Stimulated activated CD4-positive, alpha-beta T cell treated with anti-CD3 and anti-CD28 coated beads, Interleukin-12 subunit alpha, Interleukin-12 subunit beta, amount 100 ng/mL, for 48 hours (primary cell): ENCODE results near the gene PRDM16.

Experiments used
- DNase-seq, 3 donors: peaks; one replicate each; pipeline ENCODE4 v3.0.0-alpha.2; 2020; ENCODE audit warnings: low read depth in 2 of 3, low spot score in 1 of 3

PRDM16 gene

DNA sequence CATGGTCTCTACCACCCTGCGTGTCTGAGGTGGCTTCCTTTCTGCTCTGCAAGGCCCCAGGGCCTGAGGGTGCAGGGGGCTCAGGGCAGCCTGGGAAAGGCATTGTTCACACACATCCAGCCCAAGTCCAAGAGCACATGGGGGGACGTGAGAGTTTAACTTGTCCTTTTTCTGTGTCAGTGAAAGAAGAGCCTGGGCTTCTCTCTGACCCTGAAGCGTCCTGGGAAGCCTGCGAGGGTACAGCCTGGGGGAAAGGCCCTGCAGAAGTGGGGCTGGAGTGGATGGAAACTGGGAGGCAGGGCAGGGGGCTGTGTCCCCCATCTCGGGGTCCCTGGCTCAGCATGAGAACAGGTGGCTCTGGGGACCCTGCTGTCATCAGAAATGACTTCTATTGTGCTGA, 181.6 kb downstream of the PRDM16 start:
- no peak for DNase-seq

DNA sequence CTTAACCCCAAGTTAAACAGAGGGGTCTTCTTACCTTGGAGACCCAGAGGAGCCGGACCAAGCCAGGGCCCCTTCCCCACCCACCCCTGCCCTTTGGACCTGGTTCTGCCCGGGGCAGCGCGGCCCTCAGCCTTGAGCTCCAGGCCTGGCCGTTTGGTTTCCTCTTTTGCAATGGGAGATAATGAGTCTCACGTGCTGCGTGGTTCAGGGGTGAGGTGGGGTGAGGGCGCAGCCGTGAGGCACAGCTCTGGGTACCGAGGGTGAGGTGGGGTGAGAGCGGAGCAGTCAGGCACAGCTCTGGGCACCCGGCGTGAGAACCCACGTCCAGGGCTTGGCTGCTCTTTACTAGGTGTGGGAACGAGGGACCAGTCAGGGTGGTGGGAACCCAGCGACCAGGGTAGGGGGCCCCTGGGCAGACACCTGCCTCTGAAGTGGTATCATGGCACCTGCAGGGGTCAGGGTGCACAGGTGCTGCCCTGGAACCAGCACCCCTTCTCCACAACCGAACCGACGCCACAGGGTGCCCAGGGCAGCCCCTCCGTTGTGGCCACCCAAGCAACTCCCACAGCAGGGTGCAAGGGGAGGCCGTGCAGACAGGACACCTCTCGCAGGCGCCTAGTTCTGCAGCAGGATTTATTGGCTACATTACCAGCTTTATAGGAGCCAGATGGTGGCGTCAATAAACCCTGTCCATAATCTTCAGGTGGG, 182.2 kb downstream of the PRDM16 start:
- DNase-seq: no peak

DNA sequence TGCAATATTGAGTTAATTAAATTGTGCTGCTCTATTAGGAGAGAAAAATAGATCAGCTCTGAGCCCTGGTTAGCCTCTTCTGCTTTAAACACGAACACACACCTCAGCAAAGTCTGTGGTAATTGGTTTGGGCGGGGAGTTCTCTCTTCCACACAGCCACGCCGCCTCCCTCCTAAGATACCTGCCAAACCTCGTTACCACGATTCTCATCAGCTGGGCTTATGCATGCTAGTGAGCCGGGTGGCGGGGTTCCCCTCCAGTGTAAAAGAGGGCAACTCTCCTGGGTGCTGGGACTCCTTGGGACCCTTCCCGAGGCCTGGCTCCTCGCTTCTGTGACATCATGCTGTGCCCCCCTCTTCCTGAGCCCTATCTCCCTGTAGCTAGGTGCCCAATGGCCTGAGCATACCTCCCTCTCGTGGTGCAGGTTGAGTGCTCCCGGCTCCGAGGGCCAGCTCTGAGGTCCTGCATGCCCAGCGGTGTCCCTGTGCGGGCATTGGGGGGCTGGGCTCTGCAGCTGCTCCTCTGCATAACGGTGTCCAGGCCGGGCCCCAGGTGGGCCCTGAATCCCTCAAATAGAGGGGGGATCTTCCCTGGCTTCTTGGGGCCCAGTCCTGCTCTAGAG, 182.9 kb downstream of the PRDM16 start:
- DNase-seq: no peak

- no peak for DNase-seq
Observed at GRCh38 chr1:3255680-3256079, 186.7 kb downstream of the PRDM16 start.

DNA sequence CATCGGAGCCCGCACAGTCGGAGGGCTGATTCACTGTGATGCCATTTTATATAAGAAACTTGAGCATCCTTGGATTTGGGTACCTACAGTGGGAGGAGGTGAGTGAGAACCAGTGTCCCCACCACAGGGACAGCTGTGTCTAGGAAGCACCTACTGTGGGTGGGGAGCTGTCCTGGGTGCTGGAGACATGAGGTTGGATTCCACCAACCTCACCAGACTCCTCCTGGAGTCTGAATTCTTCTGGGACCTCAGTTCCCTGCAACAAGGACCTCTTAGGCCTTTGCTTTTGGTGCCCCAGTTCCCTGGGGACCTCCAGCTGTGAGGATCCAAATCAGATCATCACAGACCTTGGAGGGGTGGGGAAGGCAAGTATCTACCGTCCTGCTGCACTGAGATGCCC, 188.8 kb downstream of the PRDM16 start:
- DNase-seq: no peak

- DNase-seq: no peak
Observed at GRCh38 chr1:3258386-3259003, 189.5 kb downstream of the PRDM16 start.

GRCh38 chr1:3259020-3259419, 190.0 kb downstream of the PRDM16 start:
- DNase-seq: no peak

DNA sequence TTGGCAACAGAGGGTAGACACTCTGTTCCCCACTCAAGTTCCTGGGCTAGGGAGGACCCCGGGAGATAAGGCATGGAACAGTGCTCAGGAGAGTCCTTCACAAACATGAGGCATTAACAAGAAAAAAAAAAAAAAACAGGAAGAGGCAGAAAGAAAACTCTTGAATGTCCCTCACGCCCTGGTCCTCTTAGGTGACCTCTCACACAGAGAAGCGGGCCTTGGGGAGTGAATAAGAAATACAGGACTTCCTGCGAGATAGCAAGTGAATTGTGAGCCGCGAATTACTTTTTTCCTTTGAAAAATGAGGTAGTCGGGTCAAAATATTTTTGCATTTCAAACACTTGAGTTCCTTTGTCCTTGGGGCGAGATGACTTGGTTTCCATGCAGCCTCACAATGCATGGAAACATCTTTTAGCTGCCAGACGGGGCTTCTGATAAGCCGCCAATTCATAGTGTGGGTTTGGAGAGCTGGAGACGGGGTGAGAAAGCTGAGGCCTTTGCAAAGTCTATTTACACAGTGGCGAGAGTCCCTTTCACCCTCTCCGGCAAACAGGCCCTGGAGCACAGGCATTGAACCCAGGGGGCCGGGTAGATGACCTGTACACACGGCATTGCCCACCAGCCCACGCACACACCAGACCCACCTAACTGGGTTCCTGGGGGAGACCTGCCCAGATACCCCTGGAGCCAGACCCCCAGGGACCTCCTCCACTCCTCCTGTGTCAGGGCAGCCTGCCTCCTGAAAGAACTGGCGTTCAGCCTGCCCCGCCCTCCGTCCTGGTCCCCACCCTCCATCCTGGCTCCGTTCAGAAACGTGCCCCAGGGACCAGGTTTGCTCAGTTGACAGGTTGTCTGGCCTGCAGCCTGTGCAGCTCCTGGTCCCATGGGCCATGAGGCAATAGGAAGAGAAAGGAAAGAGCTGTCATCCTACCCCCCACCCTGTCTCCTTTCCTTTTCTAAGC, 192.3 kb downstream of the PRDM16 start:
- DNase-seq: no peak

GRCh38 chr1:3261969-3262579, 193.1 kb downstream of the PRDM16 start:
- no peak for DNase-seq

DNA sequence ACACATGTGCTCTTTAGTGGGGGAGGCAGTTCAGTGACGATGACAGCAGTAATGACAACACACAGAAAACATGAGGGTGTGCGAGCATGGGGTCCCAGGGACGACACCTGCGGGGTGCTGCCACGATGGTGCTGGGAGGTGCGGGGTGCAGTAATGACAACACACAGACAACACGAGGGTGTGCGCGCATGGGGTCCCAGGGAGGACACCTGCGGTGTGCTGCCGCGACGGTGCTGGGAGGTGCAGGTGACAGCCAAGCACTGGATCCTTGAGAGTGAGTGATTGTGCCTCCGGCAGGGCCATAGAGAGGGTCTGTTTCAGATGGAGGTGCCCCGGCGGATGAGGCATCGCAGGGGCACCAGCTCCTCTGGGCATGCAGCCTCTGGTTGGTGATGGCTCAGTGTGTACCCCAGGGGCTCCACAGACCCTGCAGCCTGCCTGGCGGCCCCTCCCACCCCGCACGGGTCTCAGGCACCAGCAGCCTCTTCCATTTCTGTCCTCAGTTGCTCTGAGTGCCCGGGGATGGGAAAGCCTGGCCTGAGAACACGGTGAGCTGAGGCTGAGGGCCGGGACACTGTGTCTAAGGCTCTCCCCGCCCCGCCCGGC, 193.8 kb downstream of the PRDM16 start:
- DNase-seq: no peak

- DNase-seq: no peak
Observed at GRCh38 chr1:3263790-3264189, 194.8 kb downstream of the PRDM16 start.

DNA sequence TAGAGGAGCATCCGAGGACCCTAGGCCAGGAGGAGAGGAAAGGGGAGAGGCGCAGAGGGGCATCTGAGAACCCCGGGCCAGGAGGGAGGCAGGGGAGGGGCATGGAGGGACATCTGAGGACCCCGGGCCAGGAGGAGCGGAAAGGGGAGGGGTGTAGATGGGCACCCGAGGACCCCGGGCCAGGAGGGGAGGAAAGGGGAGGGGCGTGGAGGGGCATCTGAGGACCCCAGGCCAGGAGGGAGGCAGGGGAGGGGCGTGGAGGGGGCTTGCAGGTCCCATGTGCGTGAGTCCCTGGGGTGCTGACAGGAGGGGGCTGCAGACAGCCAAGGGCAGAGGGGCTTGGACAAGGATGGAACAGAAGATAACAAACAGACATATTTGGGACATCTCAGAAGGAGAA, 195.5 kb downstream of the PRDM16 start:
- DNase-seq: no peak

DNA sequence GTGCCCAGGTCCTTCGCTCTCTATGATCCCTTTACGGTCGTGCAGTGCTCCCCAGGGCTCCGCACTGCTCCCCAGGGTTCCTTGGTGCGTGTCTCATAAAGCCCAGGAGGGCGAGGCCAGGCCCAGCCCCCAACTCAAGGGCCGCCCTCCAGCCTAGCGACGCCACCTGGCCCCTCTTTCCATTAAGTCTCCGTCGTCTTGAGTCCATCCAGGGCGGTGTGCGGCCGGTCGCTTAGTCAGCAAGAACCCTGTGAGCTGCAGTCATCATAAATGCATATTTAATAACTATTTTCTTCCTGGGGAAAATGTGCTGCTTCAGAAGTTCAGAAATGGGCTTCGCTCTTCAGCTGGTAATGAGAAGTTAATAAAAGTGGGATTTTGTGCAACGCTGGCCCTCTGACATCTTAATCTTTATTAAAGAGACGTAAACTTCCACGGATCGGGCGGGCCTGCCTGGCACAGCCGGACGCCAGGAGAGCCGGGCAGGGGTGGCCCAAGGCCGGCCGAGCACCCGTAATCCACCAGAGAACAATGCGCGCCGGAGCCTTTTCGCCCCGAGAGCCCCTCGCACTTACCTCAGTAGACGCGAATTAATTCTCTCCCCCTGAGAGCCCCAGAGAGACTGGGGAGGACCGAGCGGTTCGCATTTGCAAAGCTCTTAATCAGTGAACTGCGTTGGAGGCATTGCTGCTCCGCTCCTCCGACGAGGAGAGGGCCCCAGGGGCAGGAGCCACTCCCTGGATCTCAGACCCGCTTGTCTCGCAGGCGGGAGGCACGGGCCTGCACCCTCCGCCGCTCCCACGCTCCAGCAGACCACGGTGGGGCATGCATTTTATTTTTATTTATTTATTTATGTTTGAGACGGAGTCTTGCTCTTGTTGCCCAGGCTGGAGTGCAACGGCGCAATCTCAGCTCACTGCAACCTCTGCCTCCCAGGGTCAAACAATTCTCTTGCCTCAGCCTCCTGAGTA, 197.1 kb downstream of the PRDM16 start:
- DNase-seq: no peak

- no peak for DNase-seq
Observed at GRCh38 chr1:3266870-3267549, 198.0 kb downstream of the PRDM16 start.

- no peak for DNase-seq
Observed at GRCh38 chr1:3267550-3268270, 198.7 kb downstream of the PRDM16 start.

DNA sequence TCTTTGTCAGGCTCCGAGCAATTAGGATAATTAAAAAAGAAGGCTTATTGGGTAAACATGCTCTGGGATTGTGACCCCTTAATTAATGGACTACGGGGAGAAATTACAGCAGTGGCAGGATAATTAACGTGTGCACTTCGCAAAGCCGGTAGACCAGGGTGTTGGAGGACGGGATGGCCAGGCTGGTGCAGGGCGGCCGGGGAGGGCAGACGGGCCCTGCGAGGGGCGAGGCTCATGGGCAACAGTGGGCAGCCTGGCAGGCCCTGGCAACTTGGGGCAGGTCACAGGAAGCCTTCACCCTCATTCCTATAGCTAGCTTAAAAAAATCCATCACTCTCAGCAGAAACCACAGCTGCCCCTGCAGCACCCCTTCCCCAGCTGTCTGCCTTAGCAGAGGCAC, 199.3 kb downstream of the PRDM16 start:
- DNase-seq: no peak

DNA sequence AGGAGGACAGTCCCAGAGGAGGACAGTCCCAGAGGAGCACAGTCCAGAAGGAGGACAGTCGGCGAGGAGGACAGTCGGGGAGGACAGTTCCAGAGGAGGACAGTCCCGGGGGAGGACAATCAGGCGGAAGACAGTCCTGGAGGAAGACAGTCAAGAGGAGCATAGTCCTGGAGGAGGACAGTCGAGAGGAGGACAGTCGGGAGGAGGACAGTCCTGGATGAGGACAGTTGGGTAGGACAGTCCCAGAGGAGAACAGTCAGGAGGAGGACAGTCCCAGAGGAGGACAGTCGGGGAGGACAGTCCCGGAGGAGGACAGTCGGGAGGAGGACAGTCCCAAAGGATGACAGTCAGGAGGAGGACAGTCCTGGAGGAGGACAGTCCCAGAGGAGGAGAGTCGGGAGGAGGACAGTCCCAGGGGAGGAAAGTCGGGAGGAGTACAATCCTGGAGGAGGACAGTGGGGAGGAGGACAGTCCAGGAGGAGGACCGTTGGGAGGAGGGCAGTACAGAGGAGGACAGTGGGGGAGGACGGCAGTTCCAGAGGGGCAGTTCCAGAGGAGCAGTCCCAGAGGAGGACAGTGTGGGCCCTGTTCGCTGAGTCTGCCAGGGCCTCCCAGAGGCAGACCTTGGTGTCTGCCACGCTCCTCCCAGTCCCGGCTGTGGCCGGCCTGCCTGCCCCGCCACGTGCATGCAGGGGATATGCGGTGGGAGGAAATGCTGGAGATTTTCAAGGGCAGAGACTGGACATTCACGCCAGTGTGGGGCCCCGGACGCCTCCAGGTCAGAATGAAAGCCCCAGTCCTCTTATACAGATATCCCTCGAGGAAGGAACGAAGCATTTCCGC, 201.6 kb downstream of the PRDM16 start:
- no peak for DNase-seq
